ENCODE results near the gene GPC3. TPM values are rescaled to one million over a fixed set of nuclear protein-coding genes. Genes with fewer than 3 reads are reported as not detected.

The GPC3 gene
- total and polyA plus RNA-seq, 4 donors: 8.3 to 270 (median 52.4) TPM

- peaks cover 0 to 27% (median 8%) of the 10 kb centered on the region in 3 donors for H3K27me3 ChIP-seq (ENCODE audit: control insufficient read depth in 3 of 3, insufficient read depth in 3 of 3, low read length in 2 of 3)
- DNase-seq (no peak), ATAC-seq (ENCODE audit: insufficient read depth, low FRiP score) (no peak)
- H3K36me3 ChIP-seq (ENCODE audit: control insufficient read depth in 4 of 4, insufficient read depth in 4 of 4, low read length in 4 of 4): no peaks in the 10 kb centered on the region
- H3K4me3 ChIP-seq: no peak overlapping the region
- H3K27ac ChIP-seq (ENCODE audit: low read depth in 1 of 2, low read length in 1 of 2): no peak overlapping the region
- no peaks in the 10 kb centered on the region for H3K9me3 ChIP-seq (ENCODE audit: control insufficient read depth in 4 of 4, insufficient read depth in 3 of 4, low read length in 3 of 4)
- TF ChIP-seq CTCF (IDR thresholded peaks at IDR 0.05; ENCODE audit: control extremely low read depth, extremely low read depth): no peak
- no peak overlapping the region for H3K9ac ChIP-seq (ENCODE audit: insufficient read depth in 1 of 2, low read length in 2 of 2)
- WGBS, 2 donors: 37 to 76% methylated on average over 4 of the region's 4 CpGs
- peaks cover 0 to 28% (median 0%) of the 10 kb centered on the region in 5 donors for H3K4me1 ChIP-seq (ENCODE audit: control insufficient read depth in 5 of 5, insufficient read depth in 5 of 5, low read length in 5 of 5)
Measured at GRCh38 chrX:133884430-133885394, 100.7 kb downstream of the GPC3 start.

- Histone ChIP-seq H3K27ac (ENCODE audit: low read depth in 1 of 2, low read length in 1 of 2) (no peak overlapping the region), H3K9ac (ENCODE audit: insufficient read depth in 1 of 2, low read length in 2 of 2) (no peak overlapping the region), H3K9me3 (ENCODE audit: control insufficient read depth in 4 of 4, insufficient read depth in 3 of 4, low read length in 3 of 4) (no peaks in the 10 kb centered on the region), H3K4me1 (ENCODE audit: control insufficient read depth in 5 of 5, insufficient read depth in 5 of 5, low read length in 5 of 5) (peaks cover 0 to 28% (median 0%) of the 10 kb centered on the region in 5 donors), H3K4me3 (no peak overlapping the region), H3K27me3 (ENCODE audit: control insufficient read depth in 3 of 3, insufficient read depth in 3 of 3, low read length in 2 of 3) (peaks cover 4 to 30% (median 8%) of the 10 kb centered on the region in 3 donors), H3K36me3 (ENCODE audit: control insufficient read depth in 4 of 4, insufficient read depth in 4 of 4, low read length in 4 of 4) (no peaks in the 10 kb centered on the region)
- no peak for TF ChIP-seq CTCF (IDR thresholded peaks at IDR 0.05; ENCODE audit: control extremely low read depth, extremely low read depth)
- DNase-seq: peak in 2 of 3 donors; percentile 36 to 39
- no peak for ATAC-seq (ENCODE audit: insufficient read depth, low FRiP score)
- WGBS, 2 donors: 43 to 60% methylated on average over 7 of the region's 7 CpGs
Measured at GRCh38 chrX:133881893-133882292, 103.5 kb downstream of the GPC3 start.

GRCh38 chrX:133881007-133881406, 104.4 kb downstream of the GPC3 start:
- no peaks in the 10 kb centered on the region for H3K9me3 ChIP-seq (ENCODE audit: control insufficient read depth in 4 of 4, insufficient read depth in 3 of 4, low read length in 3 of 4)
- no peaks in the 10 kb centered on the region for H3K36me3 ChIP-seq (ENCODE audit: control insufficient read depth in 4 of 4, insufficient read depth in 4 of 4, low read length in 4 of 4)
- no peak for DNase-seq
- 68 to 85% methylated on average over 4 of the region's 4 CpGs for WGBS, 2 donors
- no peak overlapping the region for H3K27ac ChIP-seq (ENCODE audit: low read depth in 1 of 2, low read length in 1 of 2)
- no peak overlapping the region for H3K9ac ChIP-seq (ENCODE audit: insufficient read depth in 1 of 2, low read length in 2 of 2)
- H3K4me3 ChIP-seq: no peak overlapping the region
- no peak for ATAC-seq (ENCODE audit: insufficient read depth, low FRiP score)
- no peak for TF ChIP-seq CTCF (IDR thresholded peaks at IDR 0.05; ENCODE audit: control extremely low read depth, extremely low read depth)
- peaks cover 4 to 27% (median 8%) of the 10 kb centered on the region in 3 donors for H3K27me3 ChIP-seq (ENCODE audit: control insufficient read depth in 3 of 3, insufficient read depth in 3 of 3, low read length in 2 of 3)
- peaks cover 0 to 28% (median 0%) of the 10 kb centered on the region in 5 donors for H3K4me1 ChIP-seq (ENCODE audit: control insufficient read depth in 5 of 5, insufficient read depth in 5 of 5, low read length in 5 of 5)
